K562 (cell line): ENCODE measurements around the gene MRPS26. TPM values are rescaled to one million over a fixed set of nuclear protein-coding genes. Genes with fewer than 3 reads are reported as not detected.
"Not testable (repeated sequence)": the region's sequence is repeated elsewhere in the genome, so short reads cannot be mapped to it uniquely, and the experiment has no call there.

Experiments used
- ATAC-seq: fragments of 200-7000 bp; cut with Tn5 transposase; 3 replicates; pipeline ENCODE4 v1.9.1; 2020; ENCODE audit warnings: moderate library complexity
- BruUV-seq: library from RNA; stranded (reverse); fragments of 400-500 nt; replicated peaks from 2 replicates; lab custom pipeline; 2021; lab: Mats Ljungman, UMichigan
- CTCF ChIA-PET: fragments of 300-600 bp; formaldehyde crosslinking; extraction: SDS; loops from one replicate; lab custom pipeline; 2021; ENCODE audit warnings: low intra/inter-chr PET ratio; lab: Yijun Ruan, JAX
- POLR2A ChIA-PET: fragments of 300-600, 350-650 bp; sonication (Branson Sonifier 250); formaldehyde crosslinking; extraction: SDS; loops from one replicate; lab custom pipeline; 2021; ENCODE audit warnings: antibody characterized with exemption, inconsistent platforms; lab: Yijun Ruan, JAX
- DNase-seq, 4 experiments: peaks; one replicate each; pipeline versions ENCODE4 v3.0.0 to v3.0.0-alpha.2; 2011 to 2018; ENCODE audit warnings: low spot score in 3 of 4, mixed read lengths in 3 of 4; ENCODE audit errors: extremely low read depth in 1 of 4
- FAIRE-seq: peaks from 2 replicates; lab custom pipeline; 2011; peaks lifted over from hg19 to GRCh38; lab: Jason Lieb, UNC
- H2AFZ ChIP-seq: 2 replicates; pipeline ENCODE4 v1.6.0; 2011; ENCODE audit warnings: low read depth, low read length, control low read depth, inconsistent platforms
- H3K27ac ChIP-seq: fragments of 200-600 bp; 3 replicates; pipeline ENCODE4 v1.8.0; 2011; ENCODE audit warnings: low read depth, mild to moderate bottlenecking, control low read depth, inconsistent platforms, low read length, moderate library complexity, mixed read lengths; ENCODE audit errors: extremely low read depth
- H3K27me3 ChIP-seq, 2 experiments: fragments of 300-600 bp in 1 of 2; 2 replicates in 1 of 2; 3 replicates in 1 of 2; pipeline versions ENCODE4 v1.6.0 to v1.8.0; 2011; ENCODE audit warnings: inconsistent platforms in 2 of 2, low read length in 2 of 2, mild to moderate bottlenecking in 1 of 2, mixed read lengths in 1 of 2, moderate library complexity in 1 of 2; ENCODE audit not compliant: control insufficient read depth in 2 of 2, insufficient read depth in 2 of 2
- H3K36me3 ChIP-seq: fragments of 300-600 bp; 3 replicates; pipeline ENCODE4 v1.8.0; 2011; ENCODE audit warnings: mild to moderate bottlenecking, low read length, inconsistent platforms; ENCODE audit not compliant: control insufficient read depth, insufficient read depth
- H3K4me1 ChIP-seq, 2 experiments: fragments of 200-600 bp in 1 of 2; replicated peaks in 1 of 2; 2 replicates in 1 of 2; 3 replicates in 1 of 2; pipeline versions ENCODE4 v1.5.1 to v1.8.0; 2011; ENCODE audit warnings: inconsistent platforms in 2 of 2, low read length in 2 of 2, mild to moderate bottlenecking in 1 of 2, mixed read lengths in 1 of 2, moderate library complexity in 1 of 2; ENCODE audit not compliant: control insufficient read depth in 2 of 2, insufficient read depth in 2 of 2
- H3K4me2 ChIP-seq: 2 replicates; pipeline ENCODE4 v1.6.1; 2011; ENCODE audit warnings: low read length, control low read depth, inconsistent platforms, mixed read lengths; ENCODE audit not compliant: insufficient read depth
- H3K4me3 ChIP-seq: fragments of 200-600 bp; sonication (generic), shearing (Covaris generic); 2 replicates; pipeline ENCODE4 v1.5.1; 2016; ENCODE audit warnings: control low read depth, inconsistent platforms
- H3K79me2 ChIP-seq: fragments of 200-600 bp; 3 replicates; pipeline ENCODE4 v1.8.0; 2011; ENCODE audit warnings: low read length, inconsistent platforms; ENCODE audit not compliant: control insufficient read depth, insufficient read depth
- H3K9ac ChIP-seq, 2 experiments: 2 replicates each; pipeline versions ENCODE4 v1.6.0 to v1.6.1; 2011; ENCODE audit warnings: low read depth in 2 of 2, low read length in 2 of 2, control low read depth in 1 of 2, inconsistent platforms in 1 of 2, mild to moderate bottlenecking in 1 of 2, mixed read lengths in 1 of 2; ENCODE audit not compliant: insufficient read depth in 1 of 2
- H3K9me1 ChIP-seq: one replicate; pipeline ENCODE4 v1.6.0; 2011; ENCODE audit warnings: inconsistent platforms, mild to moderate bottlenecking, low read length, moderate library complexity; ENCODE audit not compliant: control insufficient read depth, insufficient read depth
- H3K9me3 ChIP-seq: replicated peaks from 2 replicates; pipeline ENCODE4 v1.5.1; 2011; ENCODE audit warnings: low read depth, low read length, inconsistent platforms; ENCODE audit not compliant: control insufficient read depth, insufficient read depth
- H4K20me1 ChIP-seq: replicated peaks from 2 replicates; pipeline ENCODE4 v1.6.1; 2011; ENCODE audit warnings: low read length, inconsistent platforms, mixed read lengths; ENCODE audit not compliant: control insufficient read depth, insufficient read depth
- FOXA3 ChIP-seq, 2 experiments: fragments of 450-650 bp in 1 of 2; sonication (generic) in 1 of 2; formaldehyde crosslinking; IDR thresholded peaks in 1 of 2; conservative IDR thresholded peaks in 1 of 2; 2 replicates each; pipeline versions ENCODE4 v1.4.0 to v1.8.0; 2020 to 2022; ENCODE audit warnings: mild to moderate bottlenecking in 2 of 2, missing genetic modification reagents in 1 of 2
- MEF2D ChIP-seq: conservative IDR thresholded peaks from 2 replicates; pipeline ENCODE4 v1.6.1; 2016; ENCODE audit warnings: low read depth, missing genetic modification characterization, missing compliant biosample characterization
- NCOR1 ChIP-seq: fragments of 450-650 bp; IDR thresholded peaks from 2 replicates; pipeline ENCODE4 v1.6.1; 2016; ENCODE audit warnings: mild to moderate bottlenecking, moderate library complexity
- WGBS: fragments of 100-300 bp; shearing (Covaris generic); methylation state at CpG from one replicate; pipeline ENCODE4 v1.1.6; 2016; ENCODE audit warnings: low coverage, mixed read lengths; ENCODE audit not compliant: insufficient coverage; ENCODE audit errors: missing lambda C conversion rate; 5-methylcytosine and 5-hydroxymethylcytosine counted together
- in situ Hi-C: fragments of 300-500 bp; cut with MboI; formaldehyde crosslinking; loops from 4 replicates; pipeline ENCODE4 v1.15.0; 2018; ENCODE audit warnings: inconsistent platforms, mixed read lengths
- intact Hi-C: fragments of 100-400 bp; cut with micrococcal nuclease; formaldehyde crosslinking; loops from 2 replicates; pipeline ENCODE4 v1.14.2; 2022
- polyA plus RNA-seq, 8 experiments: library from polyadenylated mRNA; depleted of rRNA in 4 of 8; stranded (reverse) in 5 of 8; unstranded in 3 of 8; fragments of >200 nt; fragmentation: Nextera tagmentation in 2 of 8; fragmentation: Illumina TruSeq in 1 of 8; extraction: Ambion mirVana in 2 of 8; extraction: Trizol in 1 of 8; gene quantifications; 2 replicates each; pipeline versions ENCODE4 v1.2.1 to v1.2.3, GENCODE V29; 2011 to 2014; ENCODE audit warnings: inconsistent platforms in 1 of 8, missing spikeins in 1 of 8
- total RNA-seq, 7 experiments: library from RNA; depleted of rRNA in 6 of 7; stranded (reverse); fragments of >200 nt in 6 of 7; fragmentation: Illumina TruSeq in 2 of 7; extraction: Trizol in 2 of 7; gene quantifications; 2 replicates each; pipeline versions ENCODE4 v1.2.1 to v1.2.3, GENCODE V29; 2011 to 2021; ENCODE audit warnings: low replicate concordance in 1 of 7
- TF ChIP-seq, protein P1 (sequence below): fragments of 450-650 bp; IDR thresholded peaks from 2 replicates; pipeline ENCODE4 v1.6.1; 2016; ENCODE audit warnings: low read depth

The MRPS26 gene
- total and polyA plus RNA-seq, 9 of the 15 experiments (the other 6 are each of a cell fraction or from before 2014, with no cell fraction given): 2.7 to 70.5 (median 28.8) TPM

- peak in 1 of 2 experiments; percentile 58; a peak in 1 of 4 replicates for TF ChIP-seq FOXA3 (CRISPR knock-in tag; conservative IDR thresholded peaks at IDR 0.05 in 1 of 2, IDR thresholded peaks at IDR 0.05 in 1 of 2)
- H3K27ac ChIP-seq, H4K20me1 ChIP-seq, H3K4me2 ChIP-seq, DNase-seq, FAIRE-seq, BruUV-seq, H3K9me1 ChIP-seq, H2AFZ ChIP-seq, CTCF ChIA-PET, H3K79me2 ChIP-seq, H3K4me3 ChIP-seq, H3K9me3 ChIP-seq, ATAC-seq, intact Hi-C loops, H3K27me3 ChIP-seq, in situ Hi-C loops, H3K9ac ChIP-seq, H3K4me1 ChIP-seq: not testable (repeated sequence)
- WGBS: 68% methylated on average over 15 of the region's 20 CpGs
- POLR2A ChIA-PET: interaction anchor here (0.7 kb wide), 1 partner anchor 21 kb away, joined by 3 read pairs; the partner anchor contains the start of gene GNRH2
- peaks cover 59% of the 10 kb centered on the region for H3K36me3 ChIP-seq
Observed at GRCh38 chr20:3022559-3023490, 23.0 kb upstream of the MRPS26 start.

DNA sequence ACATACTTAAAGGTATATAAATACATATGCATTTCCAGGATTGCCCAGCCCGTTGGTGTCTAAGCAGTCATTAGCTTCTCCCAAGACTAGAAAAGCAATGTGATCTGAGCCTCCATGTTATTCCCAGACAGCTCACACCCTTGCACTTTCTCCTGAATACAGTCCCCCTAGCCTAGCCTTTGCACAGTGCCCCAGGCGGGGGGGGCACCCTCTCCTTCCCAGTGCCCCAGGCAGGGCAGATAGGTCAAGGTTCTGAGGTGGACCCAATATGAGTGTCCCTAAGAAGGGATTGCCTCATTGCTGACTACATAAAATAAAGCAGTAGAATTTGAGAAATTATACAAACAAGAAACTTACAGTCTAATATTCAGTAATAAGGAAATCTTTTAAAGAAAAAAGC is 17.9 kb upstream of the MRPS26 start:
- no peaks in the 10 kb centered on the region for H4K20me1 ChIP-seq
- intact Hi-C loops (no loop called here), in situ Hi-C loops (no loop called here)
- no peak overlapping the region for H3K4me2 ChIP-seq
- no peaks in the 10 kb centered on the region for H3K4me1 ChIP-seq
- DNase-seq (no peak), FAIRE-seq (no peak), ATAC-seq (no peak)
- no peaks in the 10 kb centered on the region for H3K9me3 ChIP-seq
- CTCF ChIA-PET: no interaction called here
- 73% methylated on average over 2 of the region's 2 CpGs for WGBS
- no peak overlapping the region for H3K4me3 ChIP-seq
- H2AFZ ChIP-seq: no peak overlapping the region
- no peak overlapping the region for H3K27ac ChIP-seq
- no peak overlapping the region for H3K9ac ChIP-seq
- H3K27me3 ChIP-seq: no peaks in the 10 kb centered on the region
- POLR2A ChIA-PET: no interaction called here
- H3K36me3 ChIP-seq: peaks cover 59% of the 10 kb centered on the region; the same call in 2 of the 3 replicates
- H3K9me1 ChIP-seq: no peaks in the 10 kb centered on the region
- no peaks in the 10 kb centered on the region for H3K79me2 ChIP-seq
- no TSS peak for BruUV-seq
- TF ChIP-seq MEF2D (tag) (no peak), NCOR1 (no peak)
- TF ChIP-seq, protein P1, sequence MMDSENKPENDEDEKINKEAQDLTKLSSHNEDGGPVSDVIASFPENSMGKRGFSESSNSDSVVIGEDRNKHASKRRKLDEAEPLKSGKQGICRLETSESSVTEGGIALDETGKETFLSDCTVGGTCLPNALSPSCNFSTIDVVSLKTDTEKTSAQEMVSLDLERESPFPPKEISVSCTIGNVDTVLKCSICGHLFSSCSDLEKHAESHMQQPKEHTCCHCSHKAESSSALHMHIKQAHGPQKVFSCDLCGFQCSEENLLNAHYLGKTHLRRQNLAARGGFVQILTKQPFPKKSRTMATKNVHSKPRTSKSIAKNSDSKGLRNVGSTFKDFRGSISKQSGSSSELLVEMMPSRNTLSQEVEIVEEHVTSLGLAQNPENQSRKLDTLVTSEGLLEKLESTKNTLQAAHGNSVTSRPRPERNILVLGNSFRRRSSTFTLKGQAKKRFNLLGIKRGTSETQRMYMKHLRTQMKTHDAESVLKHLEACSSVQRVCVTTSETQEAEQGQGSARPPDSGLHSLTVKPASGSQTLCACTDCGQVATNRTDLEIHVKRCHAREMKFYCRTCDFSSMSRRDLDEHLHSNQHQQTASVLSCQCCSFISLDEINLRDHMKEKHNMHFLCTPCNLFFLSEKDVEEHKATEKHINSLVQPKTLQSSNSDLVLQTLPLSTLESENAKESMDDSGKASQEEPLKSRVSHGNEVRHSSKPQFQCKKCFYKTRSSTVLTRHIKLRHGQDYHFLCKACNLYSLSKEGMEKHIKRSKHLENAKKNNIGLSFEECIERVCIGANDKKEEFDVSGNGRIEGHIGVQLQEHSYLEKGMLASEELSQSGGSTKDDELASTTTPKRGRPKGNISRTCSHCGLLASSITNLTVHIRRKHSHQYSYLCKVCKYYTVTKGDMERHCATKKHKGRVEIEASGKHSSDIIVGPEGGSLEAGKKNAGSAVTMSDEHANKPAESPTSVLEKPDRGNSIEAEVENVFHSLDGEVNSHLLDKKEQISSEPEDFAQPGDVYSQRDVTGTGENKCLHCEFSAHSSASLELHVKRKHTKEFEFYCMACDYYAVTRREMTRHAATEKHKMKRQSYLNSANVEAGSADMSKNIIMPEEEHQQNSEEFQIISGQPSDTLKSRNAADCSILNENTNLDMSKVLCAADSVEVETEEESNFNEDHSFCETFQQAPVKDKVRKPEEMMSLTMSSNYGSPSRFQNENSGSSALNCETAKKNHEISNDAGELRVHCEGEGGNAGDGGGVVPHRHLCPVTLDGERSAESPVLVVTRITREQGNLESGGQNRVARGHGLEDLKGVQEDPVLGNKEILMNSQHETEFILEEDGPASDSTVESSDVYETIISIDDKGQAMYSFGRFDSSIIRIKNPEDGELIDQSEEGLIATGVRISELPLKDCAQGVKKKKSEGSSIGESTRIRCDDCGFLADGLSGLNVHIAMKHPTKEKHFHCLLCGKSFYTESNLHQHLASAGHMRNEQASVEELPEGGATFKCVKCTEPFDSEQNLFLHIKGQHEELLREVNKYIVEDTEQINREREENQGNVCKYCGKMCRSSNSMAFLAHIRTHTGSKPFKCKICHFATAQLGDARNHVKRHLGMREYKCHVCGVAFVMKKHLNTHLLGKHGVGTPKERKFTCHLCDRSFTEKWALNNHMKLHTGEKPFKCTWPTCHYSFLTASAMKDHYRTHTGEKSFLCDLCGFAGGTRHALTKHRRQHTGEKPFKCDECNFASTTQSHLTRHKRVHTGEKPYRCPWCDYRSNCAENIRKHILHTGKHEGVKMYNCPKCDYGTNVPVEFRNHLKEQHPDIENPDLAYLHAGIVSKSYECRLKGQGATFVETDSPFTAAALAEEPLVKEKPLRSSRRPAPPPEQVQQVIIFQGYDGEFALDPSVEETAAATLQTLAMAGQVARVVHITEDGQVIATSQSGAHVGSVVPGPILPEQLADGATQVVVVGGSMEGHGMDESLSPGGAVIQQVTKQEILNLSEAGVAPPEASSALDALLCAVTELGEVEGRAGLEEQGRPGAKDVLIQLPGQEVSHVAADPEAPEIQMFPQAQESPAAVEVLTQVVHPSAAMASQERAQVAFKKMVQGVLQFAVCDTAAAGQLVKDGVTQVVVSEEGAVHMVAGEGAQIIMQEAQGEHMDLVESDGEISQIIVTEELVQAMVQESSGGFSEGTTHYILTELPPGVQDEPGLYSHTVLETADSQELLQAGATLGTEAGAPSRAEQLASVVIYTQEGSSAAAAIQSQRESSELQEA: no peak
